HUDEP-2 (cell line): ENCODE data around the gene OR2V2.
"Not testable (repeated sequence)": the region's sequence is repeated elsewhere in the genome, so short reads cannot be mapped to it uniquely, and the experiment has no call there.

Source experiments
- DNase-seq, 76 experiments: peaks; one replicate each; lab custom pipeline; 2025; ENCODE audit not compliant: unreplicated experiment in 76 of 76; lab: John Stamatoyannopoulos, UW

Gene OR2V2

GRCh38 chr5:181166812-181167733 is 19.7 kb downstream of the OR2V2 start:
- no peak for DNase-seq

GRCh38 chr5:181167814-181168488 is 20.6 kb downstream of the OR2V2 start:
- peak in 48 of 76 experiments; percentile 4 to 72 (median 38) for DNase-seq

- DNase-seq = peak in 11 of 76 experiments; percentile 16 to 59 (median 34)
Measured at GRCh38 chr5:181168595-181169118, 21.3 kb downstream of the OR2V2 start.

GRCh38 chr5:181169459-181170236 is 22.3 kb downstream of the OR2V2 start:
- DNase-seq = peak in 75 of 76 experiments; percentile 32 to 97 (median 85)

- DNase-seq = peak in 5 of 76 experiments; percentile 6 to 47 (median 37)
Measured at GRCh38 chr5:181170237-181170825, 22.9 kb downstream of the OR2V2 start.

- DNase-seq = no peak
Measured at GRCh38 chr5:181170996-181171395, 23.6 kb downstream of the OR2V2 start.

- DNase-seq = peak in 3 of 76 experiments; percentile 5 to 16 (median 8)
Measured at GRCh38 chr5:181171782-181172181, 24.4 kb downstream of the OR2V2 start.

GRCh38 chr5:181173027-181173419 is 25.6 kb downstream of the OR2V2 start:
- DNase-seq = no peak

GRCh38 chr5:181173420-181174342 is 26.3 kb downstream of the OR2V2 start:
- DNase-seq = no peak

- DNase-seq = no peak
Measured at GRCh38 chr5:181176254-181176952, 29.0 kb downstream of the OR2V2 start.

- not testable (repeated sequence) for DNase-seq
Measured at GRCh38 chr5:181177559-181177958, 30.2 kb downstream of the OR2V2 start.

GRCh38 chr5:181181650-181182565 is 34.5 kb downstream of the OR2V2 start:
- DNase-seq = no peak

GRCh38 chr5:181182651-181183050 is 35.3 kb downstream of the OR2V2 start:
- DNase-seq = no peak

- no peak for DNase-seq
Measured at GRCh38 chr5:181184845-181185216, 37.4 kb downstream of the OR2V2 start.

- no peak for DNase-seq
Measured at GRCh38 chr5:181185560-181185959, 38.2 kb downstream of the OR2V2 start.

GRCh38 chr5:181186022-181186421 is 38.6 kb downstream of the OR2V2 start:
- no peak for DNase-seq

- no peak for DNase-seq
Measured at GRCh38 chr5:181186986-181187499, 39.7 kb downstream of the OR2V2 start.
